ENCODE results near the gene AKAP13.

Gene AKAP13

GRCh38 chr15:85760531-85761371, 380.3 kb downstream of the AKAP13 start:
- TF ChIP-seq RAD21 (IDR thresholded peaks at IDR 0.05; ENCODE audit: low read depth) (peak; percentile 62), FOXM1 (IDR thresholded peaks at IDR 0.05; ENCODE audit: borderline replicate concordance, low read depth) (no peak), USF1 (IDR thresholded peaks at IDR 0.05) (no peak)

DNA sequence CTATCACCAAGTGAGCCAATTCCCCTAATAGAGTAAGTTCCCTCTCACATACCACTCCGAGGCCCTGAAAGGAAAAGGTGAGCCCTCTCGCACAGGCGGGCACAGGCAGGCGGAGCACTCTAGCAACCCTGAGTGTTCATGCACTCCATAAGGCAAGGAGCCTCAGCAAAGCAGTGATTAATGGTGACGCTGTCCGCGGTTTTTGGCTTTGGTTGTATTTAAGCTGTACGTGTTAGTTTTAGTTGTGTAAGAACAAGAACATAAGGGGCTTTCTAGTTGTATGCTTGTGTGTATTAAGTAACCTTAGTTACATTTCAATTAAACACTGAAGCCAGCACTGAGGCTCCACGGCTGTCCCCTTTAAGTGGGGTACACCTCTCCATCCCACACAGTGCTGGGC, 381.2 kb downstream of the AKAP13 start:
- no peak for TF ChIP-seq USF1 (IDR thresholded peaks at IDR 0.05)

DNA sequence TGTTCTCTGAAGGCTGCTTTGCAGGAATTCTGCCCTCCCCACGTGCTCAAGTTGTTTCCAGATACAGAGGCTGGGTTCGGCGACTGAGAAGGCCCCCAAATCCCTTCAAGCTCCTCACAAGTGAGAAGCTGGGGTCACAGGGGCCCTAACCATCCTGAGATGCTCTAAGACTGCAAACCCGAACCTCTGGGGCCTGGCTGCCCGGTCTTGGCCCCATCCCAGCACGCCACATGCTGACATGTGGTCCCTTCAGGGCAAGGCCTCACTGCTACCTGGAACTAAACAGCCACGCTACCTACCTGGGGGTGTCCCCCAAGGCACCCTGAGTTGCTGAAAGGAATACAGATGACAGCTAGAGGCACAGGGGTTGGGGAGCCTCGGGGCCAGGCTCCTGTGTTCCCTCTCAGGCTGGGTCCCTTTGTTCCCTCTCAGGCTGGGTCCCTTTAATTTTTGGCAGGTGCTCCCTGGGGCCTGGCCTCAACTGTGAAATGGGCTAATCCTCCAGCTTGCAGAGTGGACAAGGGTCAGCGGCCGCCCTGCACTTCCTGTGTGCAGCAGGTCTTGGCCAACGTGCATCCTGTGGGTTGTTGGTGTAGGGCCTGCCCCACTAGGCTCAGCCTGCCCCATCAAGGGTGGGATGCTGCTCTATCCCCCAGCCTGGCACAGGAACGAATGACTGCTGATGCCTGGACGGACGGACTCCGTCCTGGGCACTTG, 381.8 kb downstream of the AKAP13 start:
- TF ChIP-seq FOXM1 (IDR thresholded peaks at IDR 0.05; ENCODE audit: borderline replicate concordance, low read depth): no peak
- no peak for TF ChIP-seq NFIC (IDR thresholded peaks at IDR 0.05)
- TF ChIP-seq ZBTB7A (IDR thresholded peaks at IDR 0.05; ENCODE audit: low read depth): no peak
- no peak for TF ChIP-seq USF1 (IDR thresholded peaks at IDR 0.05)
- no peak for TF ChIP-seq CEBPB (IDR thresholded peaks at IDR 0.05)
- TF ChIP-seq TEAD4 (IDR thresholded peaks at IDR 0.05): no peak
- TF ChIP-seq EP300 (IDR thresholded peaks at IDR 0.05; ENCODE audit: borderline replicate concordance): no peak
- no peak for TF ChIP-seq YY1 (IDR thresholded peaks at IDR 0.05; ENCODE audit: low read depth)
- no peak for TF ChIP-seq RAD21 (IDR thresholded peaks at IDR 0.05; ENCODE audit: low read depth)
- TF ChIP-seq MAX (IDR thresholded peaks at IDR 0.05): no peak
- no peak for TF ChIP-seq CREB1 (IDR thresholded peaks at IDR 0.05; ENCODE audit: low read depth)
- no peak for TF ChIP-seq REST (IDR thresholded peaks at IDR 0.05; ENCODE audit: low read depth)
- TF ChIP-seq TCF12 (IDR thresholded peaks at IDR 0.05; ENCODE audit: low read depth): no peak
- TF ChIP-seq TAF1 (IDR thresholded peaks at IDR 0.05; ENCODE audit: low read depth): no peak
- no peak for TF ChIP-seq EGR1 (IDR thresholded peaks at IDR 0.05)

DNA sequence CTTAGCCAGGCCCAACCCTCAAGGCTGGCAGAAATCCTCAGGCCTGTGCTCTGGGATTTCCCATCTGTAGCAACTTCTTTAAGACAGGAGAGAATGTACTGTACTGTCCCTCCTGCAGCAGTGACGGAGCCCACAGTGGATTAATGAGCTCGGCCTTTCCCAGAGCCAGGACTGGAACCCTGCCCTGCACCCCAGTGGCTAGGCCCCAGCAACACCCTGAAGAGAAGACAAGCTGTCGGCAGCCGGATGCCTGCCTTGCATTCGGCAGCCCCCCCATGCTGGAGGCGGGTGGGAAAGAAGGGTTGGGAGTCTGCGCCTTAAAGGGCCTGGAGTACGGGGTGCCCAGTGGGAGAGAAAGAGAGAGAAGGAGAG, 382.3 kb downstream of the AKAP13 start:
- TF ChIP-seq EGR1 (IDR thresholded peaks at IDR 0.05) (no peak), FOXM1 (IDR thresholded peaks at IDR 0.05; ENCODE audit: borderline replicate concordance, low read depth) (no peak), YY1 (IDR thresholded peaks at IDR 0.05; ENCODE audit: low read depth) (no peak), MAX (IDR thresholded peaks at IDR 0.05) (no peak), TCF12 (IDR thresholded peaks at IDR 0.05; ENCODE audit: low read depth) (no peak), REST (IDR thresholded peaks at IDR 0.05; ENCODE audit: low read depth) (no peak), CEBPB (IDR thresholded peaks at IDR 0.05) (no peak), EP300 (IDR thresholded peaks at IDR 0.05; ENCODE audit: borderline replicate concordance) (no peak), USF1 (IDR thresholded peaks at IDR 0.05) (no peak), TEAD4 (IDR thresholded peaks at IDR 0.05) (no peak), NFIC (IDR thresholded peaks at IDR 0.05) (no peak), CREB1 (IDR thresholded peaks at IDR 0.05; ENCODE audit: low read depth) (no peak), RAD21 (IDR thresholded peaks at IDR 0.05; ENCODE audit: low read depth) (no peak), ZBTB7A (IDR thresholded peaks at IDR 0.05; ENCODE audit: low read depth) (no peak), TAF1 (IDR thresholded peaks at IDR 0.05; ENCODE audit: low read depth) (no peak)

DNA sequence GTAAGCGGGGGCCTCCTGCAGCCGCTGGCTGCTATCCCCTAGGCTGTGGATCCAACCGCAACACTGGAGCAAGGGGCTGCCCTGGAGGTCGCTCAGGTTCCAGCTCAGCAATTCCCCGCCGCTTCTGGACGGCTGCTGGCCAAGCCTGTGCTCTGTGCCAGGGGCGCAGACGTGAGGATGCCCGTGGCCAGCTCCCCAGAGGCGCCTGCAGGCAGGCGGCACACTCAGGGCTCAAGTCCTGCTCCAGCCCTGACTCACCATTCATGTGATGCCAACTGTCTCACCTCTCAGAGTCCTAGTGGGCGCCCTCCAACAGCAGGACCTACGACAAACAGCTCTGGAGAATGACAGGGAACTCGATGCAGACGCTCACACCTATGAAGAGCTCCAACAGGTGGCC, 382.8 kb downstream of the AKAP13 start:
- TF ChIP-seq TAF1 (IDR thresholded peaks at IDR 0.05; ENCODE audit: low read depth) (no peak), EGR1 (IDR thresholded peaks at IDR 0.05) (no peak), NFIC (IDR thresholded peaks at IDR 0.05) (no peak), CEBPB (IDR thresholded peaks at IDR 0.05) (no peak), ZBTB7A (IDR thresholded peaks at IDR 0.05; ENCODE audit: low read depth) (no peak), TEAD4 (IDR thresholded peaks at IDR 0.05) (no peak), FOXM1 (IDR thresholded peaks at IDR 0.05; ENCODE audit: borderline replicate concordance, low read depth) (no peak), TCF12 (IDR thresholded peaks at IDR 0.05; ENCODE audit: low read depth) (no peak), MAX (IDR thresholded peaks at IDR 0.05) (no peak)
